GM21717 (cell line): ENCODE results near the gene TAS2R40.

Experiments used
- ATAC-seq: cut with Tn5 transposase; IDR thresholded peaks from one replicate; pipeline ENCODE4 v1.9.1; 2021; ENCODE audit warnings: mild to moderate bottlenecking, moderate library complexity; ENCODE audit not compliant: unreplicated experiment

TAS2R40 gene

DNA sequence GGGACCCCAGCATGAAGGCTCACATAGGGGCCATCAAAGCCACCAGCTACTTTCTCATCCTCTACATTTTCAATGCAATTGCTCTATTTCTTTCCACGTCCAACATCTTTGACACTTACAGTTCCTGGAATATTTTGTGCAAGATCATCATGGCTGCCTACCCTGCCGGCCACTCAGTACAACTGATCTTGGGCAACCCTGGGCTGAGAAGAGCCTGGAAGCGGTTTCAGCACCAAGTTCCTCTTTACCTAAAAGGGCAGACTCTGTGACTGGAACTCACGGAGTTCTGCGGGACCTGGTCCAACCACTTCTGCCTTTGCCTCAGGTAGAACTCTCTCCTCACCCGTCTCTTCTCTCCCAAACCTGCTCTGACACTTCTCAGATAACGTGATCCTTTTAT is 945 bp downstream of the TAS2R40 start:
- no peak for ATAC-seq

GRCh38 chr7:143223784-143224183 is 1.9 kb downstream of the TAS2R40 start:
- ATAC-seq: no peak

DNA sequence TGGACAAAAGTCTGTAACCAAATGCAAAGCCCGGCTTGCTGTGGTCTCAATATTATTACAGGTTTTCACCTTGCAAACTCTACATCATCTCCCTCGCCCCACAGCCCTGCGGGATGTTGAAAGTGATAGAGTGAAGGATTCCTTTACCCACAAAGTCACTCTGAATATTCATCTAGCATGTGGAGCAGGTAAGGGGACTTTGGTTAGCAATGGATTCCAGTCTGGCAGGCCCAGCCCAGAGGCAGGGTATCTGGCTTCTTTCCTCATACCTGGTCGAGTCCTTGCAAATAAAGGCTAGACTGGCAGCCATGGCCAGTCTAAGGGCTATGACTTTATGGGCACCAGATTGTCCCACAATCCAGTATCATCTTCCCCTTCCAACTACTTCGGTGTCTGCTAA is 3.2 kb downstream of the TAS2R40 start:
- ATAC-seq: no peak

GRCh38 chr7:143227806-143228205 is 6.0 kb downstream of the TAS2R40 start:
- ATAC-seq: no peak

GRCh38 chr7:143229054-143229790 is 7.4 kb downstream of the TAS2R40 start:
- no peak for ATAC-seq

GRCh38 chr7:143230602-143231457 is 9.0 kb downstream of the TAS2R40 start:
- no peak for ATAC-seq

DNA sequence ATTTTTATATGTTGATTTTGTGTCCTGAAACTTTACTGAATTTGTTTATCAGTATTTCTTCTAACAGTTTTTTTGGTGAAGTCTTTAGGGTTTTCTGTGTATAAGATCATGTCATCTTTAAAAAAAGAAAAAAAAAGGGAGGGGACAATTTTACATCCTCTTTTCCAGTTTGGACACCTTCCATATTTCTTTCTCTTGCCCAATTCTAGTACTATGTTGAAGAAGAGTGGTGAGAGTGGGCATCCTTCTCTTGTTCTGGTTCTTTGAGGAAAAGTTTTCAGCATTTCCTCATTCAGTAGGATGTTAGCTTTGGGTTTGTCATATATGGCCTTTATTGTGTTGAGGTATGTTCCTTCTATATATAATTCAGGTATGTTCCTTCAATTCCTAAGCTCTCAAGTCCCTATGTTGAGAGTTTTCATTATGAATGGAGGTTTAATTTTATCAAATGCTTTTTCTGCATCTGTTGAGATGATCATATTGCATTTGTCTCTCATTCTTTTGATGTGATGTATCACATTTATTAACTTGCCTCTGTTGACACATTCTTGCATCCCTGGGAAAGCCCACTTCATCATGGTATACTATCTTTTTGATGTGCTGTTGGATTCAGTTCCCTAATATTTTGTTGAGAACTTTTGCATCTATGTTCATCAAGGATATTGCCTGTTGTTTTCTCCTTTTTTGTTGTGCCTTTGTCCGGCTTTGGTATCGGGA is 12.1 kb downstream of the TAS2R40 start:
- ATAC-seq: no peak

GRCh38 chr7:143234533-143234875 is 12.7 kb downstream of the TAS2R40 start:
- ATAC-seq: no peak

DNA sequence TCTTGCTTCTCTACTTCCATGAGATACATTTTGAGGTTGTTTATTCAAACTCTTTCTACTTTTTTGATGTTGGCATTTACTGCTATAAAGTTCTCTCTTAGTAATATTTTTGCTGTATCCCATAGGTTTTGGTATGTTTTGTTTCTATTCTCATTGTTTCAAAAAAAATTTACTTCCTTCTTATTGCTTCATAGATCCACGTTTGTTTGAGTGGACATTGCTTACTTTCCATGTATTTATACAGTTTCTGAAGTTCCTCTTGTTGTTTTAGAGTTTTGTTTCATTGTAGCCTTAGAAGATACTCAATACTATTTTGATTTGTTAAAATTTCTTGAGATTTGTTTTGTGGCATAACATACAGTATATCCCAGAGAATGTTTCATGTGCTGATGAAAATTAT is 13.7 kb downstream of the TAS2R40 start:
- no peak for ATAC-seq

GRCh38 chr7:143236408-143236990 is 14.7 kb downstream of the TAS2R40 start:
- ATAC-seq: no peak

- ATAC-seq: no peak
These were observed 15.5 kb downstream of the TAS2R40 start for GRCh38 chr7:143237366-143237765.

GRCh38 chr7:143238289-143238980 is 16.6 kb downstream of the TAS2R40 start:
- ATAC-seq: no peak

GRCh38 chr7:143239813-143240212 is 18.0 kb downstream of the TAS2R40 start:
- ATAC-seq: no peak

- peak; percentile 89 for ATAC-seq
These were observed 18.7 kb downstream of the TAS2R40 start for GRCh38 chr7:143240291-143241168.

DNA sequence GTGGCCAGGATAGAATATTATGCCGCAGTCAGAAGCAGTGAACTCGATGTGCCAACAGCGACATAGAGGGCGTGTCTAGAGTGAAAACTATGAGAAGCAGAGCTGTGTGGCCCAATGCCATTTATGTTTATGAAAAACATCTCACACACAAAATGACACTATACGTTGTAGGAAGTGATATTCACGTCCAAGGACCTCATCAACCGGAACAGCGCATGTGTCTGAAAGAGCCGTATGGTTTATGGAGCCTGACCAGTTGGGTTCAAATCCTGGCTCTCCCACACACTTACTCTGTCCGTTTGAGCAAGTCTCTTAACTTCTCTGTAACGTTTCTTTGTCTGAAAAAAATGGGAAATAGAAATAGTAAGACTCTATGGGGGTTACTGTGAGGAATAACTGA is 20.5 kb downstream of the TAS2R40 start:
- ATAC-seq: no peak

DNA sequence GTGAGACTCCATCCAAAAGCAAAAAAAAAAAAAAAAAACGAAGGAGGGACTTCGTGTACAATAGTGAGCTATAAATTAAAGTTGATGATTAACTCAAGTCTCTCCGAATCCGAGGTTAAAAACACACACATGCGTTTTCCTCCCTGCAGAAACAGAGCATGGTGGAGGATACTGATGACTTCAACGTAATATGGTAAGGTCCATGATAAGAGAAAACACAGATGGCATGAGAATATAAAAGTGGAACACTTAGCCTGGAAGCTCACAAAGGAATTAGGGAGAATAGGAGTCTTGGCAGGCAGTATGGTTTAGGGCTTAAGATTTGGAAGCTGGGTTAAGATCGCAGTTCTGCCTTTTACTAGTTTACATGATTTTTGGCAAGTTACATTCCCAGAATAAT is 21.3 kb downstream of the TAS2R40 start:
- ATAC-seq: no peak

DNA sequence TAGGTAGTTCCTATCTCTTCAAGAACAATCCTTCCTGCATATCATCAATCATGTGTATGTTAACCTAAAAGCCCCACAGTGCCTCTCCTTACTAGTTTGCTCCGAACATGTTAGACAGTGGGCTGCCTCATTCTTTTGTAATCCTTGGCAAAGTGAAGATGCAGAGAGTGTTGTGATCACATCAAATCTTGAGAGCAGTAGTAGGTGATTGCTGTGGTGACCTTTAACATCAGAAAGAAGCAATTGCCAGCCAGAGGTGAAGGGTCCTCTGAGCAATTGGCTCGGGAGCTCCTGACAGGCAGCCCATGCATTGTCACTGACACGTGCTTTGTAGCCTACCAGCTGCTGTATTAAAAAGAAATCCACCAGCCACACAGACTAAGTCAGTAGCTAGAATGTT is 21.8 kb downstream of the TAS2R40 start:
- no peak for ATAC-seq

GRCh38 chr7:143244321-143244720 is 22.5 kb downstream of the TAS2R40 start:
- no peak for ATAC-seq

DNA sequence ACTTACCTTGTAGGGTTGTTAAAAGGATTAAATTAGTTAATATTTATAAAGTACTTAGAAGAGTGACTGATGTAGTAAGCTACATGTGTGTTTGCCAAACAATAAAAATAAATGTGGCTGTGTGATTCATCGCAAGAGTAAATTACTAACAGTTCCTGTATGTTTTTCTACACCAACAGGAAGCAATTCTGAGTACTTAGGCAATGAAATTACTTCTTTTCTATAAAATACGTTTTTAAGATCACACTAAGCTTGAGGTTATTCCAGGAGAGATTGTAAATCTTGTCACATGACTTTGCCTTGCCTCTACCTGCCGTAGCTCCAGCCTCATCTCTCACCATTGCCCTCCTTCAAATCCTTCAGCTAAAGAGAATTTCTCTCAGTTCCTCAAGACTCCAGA is 23.3 kb downstream of the TAS2R40 start:
- ATAC-seq: no peak

DNA sequence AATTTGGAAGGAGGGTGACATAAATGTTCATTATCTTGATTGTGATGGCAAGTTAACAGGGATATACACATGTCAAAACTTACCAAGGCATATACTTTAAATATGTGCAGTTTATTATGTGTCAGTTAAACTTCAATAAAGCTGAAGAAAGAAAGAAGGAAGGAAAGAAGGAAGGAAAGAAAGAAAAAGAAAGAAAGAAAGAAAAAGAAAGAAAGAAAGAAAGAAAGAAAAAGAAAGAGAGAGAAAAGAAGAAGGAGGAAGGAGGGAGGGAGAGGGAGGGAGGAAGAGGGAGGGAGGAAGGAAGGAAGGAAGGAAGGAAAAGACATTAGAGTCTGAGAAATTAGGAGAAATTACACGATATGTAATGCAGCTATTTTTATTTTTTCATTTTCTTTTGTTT is 25.5 kb downstream of the TAS2R40 start:
- no peak for ATAC-seq
